GM12873 (cell line): Measurements from ENCODE around the gene GNGT2.
A peak's percentile ranks its signal among the peaks of the same experiment; 100 is the strongest.

Experiments used
- TF ChIP-seq, protein P1 (sequence below): IDR thresholded peaks from 2 replicates; pipeline ENCODE4 v1.5.1; 2012; ENCODE audit warnings: low read depth, mild to moderate bottlenecking, moderate library complexity, low read length, control low read depth; ENCODE audit not compliant: insufficient read depth; ENCODE audit errors: missing control alignments

Gene GNGT2

GRCh38 chr17:49191917-49192741 lies 18.2 kb downstream of the GNGT2 start:
- TF ChIP-seq, protein P1, sequence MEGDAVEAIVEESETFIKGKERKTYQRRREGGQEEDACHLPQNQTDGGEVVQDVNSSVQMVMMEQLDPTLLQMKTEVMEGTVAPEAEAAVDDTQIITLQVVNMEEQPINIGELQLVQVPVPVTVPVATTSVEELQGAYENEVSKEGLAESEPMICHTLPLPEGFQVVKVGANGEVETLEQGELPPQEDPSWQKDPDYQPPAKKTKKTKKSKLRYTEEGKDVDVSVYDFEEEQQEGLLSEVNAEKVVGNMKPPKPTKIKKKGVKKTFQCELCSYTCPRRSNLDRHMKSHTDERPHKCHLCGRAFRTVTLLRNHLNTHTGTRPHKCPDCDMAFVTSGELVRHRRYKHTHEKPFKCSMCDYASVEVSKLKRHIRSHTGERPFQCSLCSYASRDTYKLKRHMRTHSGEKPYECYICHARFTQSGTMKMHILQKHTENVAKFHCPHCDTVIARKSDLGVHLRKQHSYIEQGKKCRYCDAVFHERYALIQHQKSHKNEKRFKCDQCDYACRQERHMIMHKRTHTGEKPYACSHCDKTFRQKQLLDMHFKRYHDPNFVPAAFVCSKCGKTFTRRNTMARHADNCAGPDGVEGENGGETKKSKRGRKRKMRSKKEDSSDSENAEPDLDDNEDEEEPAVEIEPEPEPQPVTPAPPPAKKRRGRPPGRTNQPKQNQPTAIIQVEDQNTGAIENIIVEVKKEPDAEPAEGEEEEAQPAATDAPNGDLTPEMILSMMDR: peak; percentile 46

DNA sequence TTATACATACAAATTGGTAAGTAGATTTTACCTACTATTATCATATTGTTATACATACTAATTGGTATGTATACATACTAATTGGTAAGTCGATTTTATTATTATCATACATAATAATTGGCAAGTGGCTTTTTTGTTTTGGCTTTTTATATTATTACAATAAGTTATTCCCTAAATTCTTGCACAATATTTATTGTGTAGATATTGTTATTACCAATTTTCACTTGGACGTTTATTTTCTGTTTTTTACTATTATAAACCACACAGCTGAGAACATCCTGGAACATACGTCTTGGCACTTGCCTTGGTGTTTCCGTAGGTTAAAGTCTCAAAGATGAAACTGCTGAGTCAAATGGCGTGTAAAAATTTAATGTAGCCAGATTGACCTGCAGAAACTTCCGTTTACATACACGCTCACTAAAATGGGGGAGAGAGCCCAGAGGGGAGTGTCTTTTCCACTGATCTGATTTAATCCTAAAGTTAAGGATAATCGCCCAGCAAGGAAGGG lies 18.9 kb downstream of the GNGT2 start:
- TF ChIP-seq, protein P1: no peak

DNA sequence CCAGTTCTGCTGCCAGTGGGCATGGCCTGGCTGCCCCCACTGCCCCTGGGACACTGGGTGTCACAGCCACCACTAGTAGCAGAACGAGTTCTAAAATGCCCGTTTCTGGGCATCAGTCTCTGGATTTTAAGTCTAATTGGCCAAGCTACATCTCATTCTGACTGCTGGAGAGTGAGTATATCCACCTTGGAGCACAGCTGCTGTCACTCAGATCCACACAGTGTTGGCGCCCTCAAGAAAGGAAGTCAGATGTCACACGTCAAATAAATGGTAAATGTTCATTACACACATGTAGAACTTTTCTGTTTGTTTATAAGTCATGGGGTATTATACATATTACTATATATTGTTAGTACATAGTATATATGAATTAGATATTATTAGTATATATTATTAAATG lies 19.4 kb downstream of the GNGT2 start:
- TF ChIP-seq, protein P1: no peak

- TF ChIP-seq, protein P1: no peak
These were observed 23.1 kb downstream of the GNGT2 start for GRCh38 chr17:49187301-49187700.

- TF ChIP-seq, protein P1: no peak
These were observed 26.6 kb downstream of the GNGT2 start for GRCh38 chr17:49183801-49184200.

- TF ChIP-seq, protein P1: no peak
These were observed 27.0 kb downstream of the GNGT2 start for GRCh38 chr17:49183341-49183740.

GRCh38 chr17:49180998-49181635 lies 29.3 kb downstream of the GNGT2 start:
- TF ChIP-seq, protein P1: no peak
